ENCODE results near the gene ADK.

GRCh38 chr10:74599672-74600071 is 448.7 kb downstream of the ADK start:
- no peak for TF ChIP-seq REST (IDR thresholded peaks at IDR 0.05; ENCODE audit: insufficient read depth in 1 of 2, low read depth in 2 of 2, low read length in 2 of 2)
- TF ChIP-seq POLR2AphosphoS5 (IDR thresholded peaks at IDR 0.05; ENCODE audit: low read depth, low read length) = no peak
